Kidney glomerular epithelial cell (primary cell): ENCODE data around the gene NRCAM.

Source experiments
- DNase-seq: peaks from one replicate; lab custom pipeline; 2025; lab: John Stamatoyannopoulos, UW

NRCAM gene

GRCh38 chr7:108246227-108246837, 209.9 kb downstream of the NRCAM start:
- DNase-seq = peak; percentile 100

- DNase-seq = no peak
These were observed 210.6 kb downstream of the NRCAM start for GRCh38 chr7:108245523-108246226.

GRCh38 chr7:108244110-108244509, 212.1 kb downstream of the NRCAM start:
- DNase-seq = no peak

GRCh38 chr7:108239501-108240225, 216.6 kb downstream of the NRCAM start:
- DNase-seq = no peak

- DNase-seq = no peak
These were observed 219.4 kb downstream of the NRCAM start for GRCh38 chr7:108236681-108237415.

GRCh38 chr7:108235451-108236061, 220.7 kb downstream of the NRCAM start:
- DNase-seq = no peak

- DNase-seq = no peak
These were observed 221.2 kb downstream of the NRCAM start for GRCh38 chr7:108234971-108235450.

GRCh38 chr7:108234281-108234680, 222.0 kb downstream of the NRCAM start:
- DNase-seq = no peak

- peak; percentile 30 for DNase-seq
These were observed 224.2 kb downstream of the NRCAM start for GRCh38 chr7:108232076-108232475.

GRCh38 chr7:108231221-108231620, 225.0 kb downstream of the NRCAM start:
- no peak for DNase-seq

- no peak for DNase-seq
These were observed 228.9 kb downstream of the NRCAM start for GRCh38 chr7:108227366-108227765.

GRCh38 chr7:108226816-108227299, 229.4 kb downstream of the NRCAM start:
- DNase-seq = peak; percentile 77

GRCh38 chr7:108225531-108226181, 230.6 kb downstream of the NRCAM start:
- no peak for DNase-seq

- DNase-seq = no peak
These were observed 231.8 kb downstream of the NRCAM start for GRCh38 chr7:108224387-108224786.

GRCh38 chr7:108222236-108222892, 233.9 kb downstream of the NRCAM start:
- no peak for DNase-seq

- DNase-seq = no peak
These were observed 244.6 kb downstream of the NRCAM start for GRCh38 chr7:108211382-108212201.

- no peak for DNase-seq
These were observed 245.4 kb downstream of the NRCAM start for GRCh38 chr7:108210796-108211195.

GRCh38 chr7:108205311-108205710, 250.9 kb downstream of the NRCAM start:
- DNase-seq = no peak

- DNase-seq = no peak
These were observed 251.9 kb downstream of the NRCAM start for GRCh38 chr7:108204281-108204796.
